IPS DF 6.9 (cell line): Measurements from ENCODE around the gene CLMN.

Experiments
- DNase-seq: peaks from one replicate; pipeline ENCODE4 v3.0.0-alpha.2; 2013; ENCODE audit warnings: low read depth, low spot score
- H3K27ac ChIP-seq: one replicate; pipeline ENCODE4 v1.5.1; 2013; ENCODE audit warnings: low read length, control low read depth
- H3K27me3 ChIP-seq: 2 replicates; pipeline ENCODE4 v1.6.1; 2013; ENCODE audit warnings: mild to moderate bottlenecking, low read length; ENCODE audit not compliant: control insufficient read depth, insufficient read depth
- H3K36me3 ChIP-seq: 2 replicates; pipeline ENCODE4 v1.6.1; 2013; ENCODE audit warnings: low read length; ENCODE audit not compliant: control insufficient read depth, insufficient read depth
- H3K4me1 ChIP-seq: 2 replicates; pipeline ENCODE4 v1.6.1; 2013; ENCODE audit warnings: low read length; ENCODE audit not compliant: control insufficient read depth, insufficient read depth
- H3K4me3 ChIP-seq: 2 replicates; pipeline ENCODE4 v1.5.1; 2013; ENCODE audit warnings: mild to moderate bottlenecking, low read length
- H3K9me3 ChIP-seq: 2 replicates; pipeline ENCODE4 v1.6.1; 2013; ENCODE audit warnings: low read length, inconsistent platforms; ENCODE audit not compliant: control insufficient read depth, insufficient read depth
- WGBS: extraction: QIAGEN DNeasy Blood & Tissue Kit; methylation state at CpG from one replicate; pipeline ENCODE4 v1.1.7; 2013; ENCODE audit warnings: mixed read lengths, missing lambda C conversion rate; ENCODE audit not compliant: insufficient read length, insufficient coverage; 5-methylcytosine and 5-hydroxymethylcytosine counted together

Gene CLMN

DNA sequence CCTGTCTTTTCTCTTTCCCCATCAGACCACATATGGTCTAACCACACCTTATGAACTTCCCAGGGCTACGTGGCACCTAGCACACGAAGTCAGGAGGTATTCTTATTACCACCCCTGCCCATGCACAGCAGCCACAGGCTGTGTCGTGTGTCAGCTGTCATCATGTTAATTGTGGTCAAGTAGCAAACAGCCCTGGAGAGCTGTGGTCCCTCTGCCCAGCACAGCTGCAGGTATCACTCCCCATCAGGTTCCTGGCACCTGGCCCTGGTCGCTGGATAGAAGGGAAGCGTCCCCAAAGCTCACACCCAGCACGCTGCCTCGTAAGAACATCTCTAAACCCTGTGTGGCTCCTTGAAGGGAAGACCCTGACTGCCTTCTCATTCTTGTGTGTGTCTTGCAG lies 45.4 kb downstream of the CLMN start:
- no peak for DNase-seq
- H3K36me3 ChIP-seq: no peaks in the 10 kb centered on the region
- no peaks in the 10 kb centered on the region for H3K27me3 ChIP-seq
- no peak overlapping the region for H3K27ac ChIP-seq
- WGBS: no CpG with 5 or more reads among the region's 7 CpGs
- no peak overlapping the region for H3K4me3 ChIP-seq
- no peaks in the 10 kb centered on the region for H3K9me3 ChIP-seq
- H3K4me1 ChIP-seq: peaks cover 2% of the 10 kb centered on the region

DNA sequence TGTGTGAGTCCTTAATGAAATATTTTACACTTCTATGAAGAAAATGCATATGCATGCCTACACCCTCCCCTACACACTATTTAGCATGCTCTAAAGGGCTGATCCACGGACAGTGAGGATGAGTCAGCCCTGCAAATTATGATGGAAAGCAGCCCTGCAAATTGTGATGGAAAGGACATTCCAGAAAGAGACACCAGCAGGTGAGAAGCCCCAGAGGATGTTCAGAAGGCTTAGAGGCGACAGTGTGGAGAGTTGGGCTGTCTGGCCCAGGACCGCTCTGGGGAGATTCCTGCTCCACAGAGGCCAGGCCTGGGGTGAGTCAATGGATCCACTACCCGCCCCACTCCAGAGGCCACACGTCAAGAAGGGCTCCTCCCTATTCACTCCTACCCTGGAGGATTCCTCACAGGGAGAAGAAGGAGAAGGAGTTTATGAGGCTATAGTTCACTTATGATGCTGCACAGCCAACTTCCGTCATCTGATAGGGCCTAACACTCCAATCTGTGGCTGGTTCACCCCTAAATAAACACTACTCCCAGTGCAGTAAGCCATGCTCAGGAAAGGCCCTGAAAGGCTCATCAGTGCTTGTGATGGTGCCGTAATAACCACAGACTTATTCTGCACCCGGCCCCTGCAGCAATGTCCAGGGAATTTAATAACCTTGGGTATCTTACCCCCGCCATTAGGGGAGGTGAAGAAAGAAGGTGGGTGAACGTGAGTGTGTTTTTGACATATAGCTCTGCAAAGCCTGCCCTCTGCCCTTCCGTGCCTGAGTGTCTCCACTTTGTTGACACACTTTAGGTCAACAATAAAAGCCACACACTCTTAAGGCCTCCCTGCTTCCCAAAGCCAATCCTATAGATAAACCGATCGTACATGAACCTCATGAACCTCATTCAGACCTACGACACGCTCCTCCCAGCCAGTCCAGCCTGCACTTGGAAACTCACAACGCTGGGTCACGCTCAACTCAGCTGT lies 46.4 kb downstream of the CLMN start:
- H3K4me1 ChIP-seq: peaks cover 2% of the 10 kb centered on the region
- no peak overlapping the region for H3K27ac ChIP-seq
- no peak for DNase-seq
- H3K9me3 ChIP-seq: no peaks in the 10 kb centered on the region
- H3K4me3 ChIP-seq: no peak overlapping the region
- no CpG with 5 or more reads among the region's 17 CpGs for WGBS
- no peaks in the 10 kb centered on the region for H3K36me3 ChIP-seq
- H3K27me3 ChIP-seq: no peaks in the 10 kb centered on the region

DNA sequence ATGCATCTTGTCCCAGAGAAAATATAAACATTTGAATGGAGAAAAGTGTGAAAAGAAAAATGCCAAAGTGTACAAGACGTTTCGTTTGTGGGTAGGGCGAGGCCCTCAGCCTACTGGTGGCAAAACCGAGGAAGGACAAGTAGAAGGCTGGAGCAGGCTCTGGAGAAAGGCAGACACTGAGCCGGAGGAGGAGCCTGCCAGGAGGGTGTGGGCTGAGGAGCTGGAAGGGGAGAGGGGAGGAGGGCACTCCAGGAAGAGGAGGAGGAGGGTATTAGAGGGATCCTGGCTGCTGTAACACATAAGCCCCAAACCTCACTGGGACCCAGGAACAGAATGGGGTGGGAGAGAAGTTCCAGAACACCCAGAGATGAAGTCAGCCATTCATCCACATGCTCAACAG lies 47.7 kb downstream of the CLMN start:
- Histone ChIP-seq H3K27ac (no peak overlapping the region), H3K27me3 (no peaks in the 10 kb centered on the region), H3K36me3 (no peaks in the 10 kb centered on the region), H3K4me3 (no peak overlapping the region), H3K9me3 (no peaks in the 10 kb centered on the region), H3K4me1 (peaks cover 2% of the 10 kb centered on the region)
- WGBS: no CpG with 5 or more reads among the region's 5 CpGs
- no peak for DNase-seq

DNA sequence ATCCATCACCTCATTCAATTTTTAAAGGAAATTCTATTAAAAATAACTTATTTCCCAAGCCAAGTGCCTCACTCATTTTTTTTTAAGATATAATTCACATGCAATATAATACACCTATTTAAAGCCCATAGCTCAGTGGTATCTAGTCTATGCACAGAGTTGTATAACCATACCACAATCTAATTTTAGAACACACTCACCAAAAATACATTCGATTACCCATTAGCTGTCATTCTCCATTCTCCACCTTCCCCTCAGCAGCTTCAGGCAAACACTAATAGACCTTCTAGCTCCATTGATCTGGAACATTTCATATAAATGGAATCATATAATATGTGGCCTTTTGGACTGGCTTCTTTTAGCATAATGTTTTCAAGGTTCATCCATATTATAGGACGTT lies 49.5 kb downstream of the CLMN start:
- no peaks in the 10 kb centered on the region for H3K27me3 ChIP-seq
- H3K36me3 ChIP-seq: no peaks in the 10 kb centered on the region
- no peak overlapping the region for H3K27ac ChIP-seq
- H3K4me1 ChIP-seq: peaks cover 2% of the 10 kb centered on the region
- no peak overlapping the region for H3K4me3 ChIP-seq
- WGBS: 100% methylated on average over 1 of the region's 2 CpGs
- H3K9me3 ChIP-seq: no peaks in the 10 kb centered on the region
- DNase-seq: no peak

DNA sequence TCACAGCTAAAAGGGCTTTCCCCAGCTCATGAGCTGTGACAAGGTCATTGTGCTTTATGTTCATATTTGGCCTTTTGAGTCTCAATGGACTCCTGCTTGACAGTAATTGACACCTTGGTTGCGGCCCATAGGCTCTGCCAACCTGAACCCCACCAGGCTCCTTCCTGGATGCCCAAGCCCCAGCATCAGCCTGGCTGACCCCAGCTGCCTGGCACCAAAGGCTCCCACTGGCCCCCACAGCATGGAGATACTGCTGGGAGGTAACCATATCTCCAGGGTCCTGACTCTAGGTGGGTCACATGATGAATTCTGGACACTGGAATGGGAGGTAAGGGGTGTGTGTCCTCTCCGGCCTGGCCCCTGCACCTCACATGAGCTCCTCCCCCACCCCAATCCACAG lies 50.2 kb downstream of the CLMN start:
- H3K4me1 ChIP-seq: peaks cover 2% of the 10 kb centered on the region
- H3K4me3 ChIP-seq: no peak overlapping the region
- DNase-seq: no peak
- H3K36me3 ChIP-seq: no peaks in the 10 kb centered on the region
- no CpG with 5 or more reads among the region's 2 CpGs for WGBS
- H3K27ac ChIP-seq: no peak overlapping the region
- no peaks in the 10 kb centered on the region for H3K27me3 ChIP-seq
- no peaks in the 10 kb centered on the region for H3K9me3 ChIP-seq

DNA sequence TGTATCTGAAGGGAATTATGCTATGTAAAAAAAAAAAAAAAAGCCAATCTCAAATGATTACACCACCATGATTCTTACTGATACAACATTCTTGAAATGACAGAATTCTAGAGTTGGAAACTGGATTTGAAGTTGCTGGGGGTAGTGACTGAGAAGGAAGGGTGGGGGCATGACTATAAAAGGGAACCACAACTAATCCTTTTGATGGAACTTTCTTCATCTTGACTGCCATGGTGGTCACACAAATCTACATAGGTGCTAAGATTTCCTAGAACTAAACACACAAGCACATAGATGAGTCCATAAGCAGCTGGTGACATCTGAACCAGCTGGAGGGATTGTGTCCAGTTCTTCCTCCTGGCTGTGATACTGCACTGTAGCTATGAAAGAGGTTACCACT lies 51.4 kb downstream of the CLMN start:
- Histone ChIP-seq H3K4me3 (no peak overlapping the region), H3K27me3 (no peaks in the 10 kb centered on the region), H3K4me1 (peaks cover 2% of the 10 kb centered on the region), H3K9me3 (no peaks in the 10 kb centered on the region), H3K36me3 (no peaks in the 10 kb centered on the region), H3K27ac (no peak overlapping the region)
- DNase-seq: no peak

DNA sequence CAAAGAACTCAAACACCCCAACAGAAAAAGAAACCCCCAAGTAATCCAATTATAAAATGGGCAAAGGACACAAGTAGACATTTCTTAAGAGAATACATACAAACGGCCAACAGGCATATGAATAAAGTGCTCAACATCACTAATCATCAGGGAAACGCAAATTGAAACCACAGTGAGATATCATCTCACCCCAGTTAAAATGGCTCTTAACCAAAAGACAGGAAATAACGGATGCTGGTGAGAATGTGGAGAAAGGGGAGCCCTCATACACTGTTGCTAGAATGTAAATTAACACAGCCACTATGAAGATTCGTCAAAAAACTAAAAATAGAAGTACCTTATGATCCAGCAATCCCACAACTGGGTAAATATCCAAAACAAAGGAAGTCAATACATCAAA lies 52.4 kb downstream of the CLMN start:
- WGBS: no CpG with 5 or more reads among the region's 4 CpGs
- no peak for DNase-seq
- Histone ChIP-seq H3K9me3 (no peaks in the 10 kb centered on the region), H3K4me3 (no peak overlapping the region), H3K27ac (no peak overlapping the region), H3K27me3 (no peaks in the 10 kb centered on the region), H3K36me3 (no peaks in the 10 kb centered on the region), H3K4me1 (no peaks in the 10 kb centered on the region; the same call in 1 of the 2 replicates)

DNA sequence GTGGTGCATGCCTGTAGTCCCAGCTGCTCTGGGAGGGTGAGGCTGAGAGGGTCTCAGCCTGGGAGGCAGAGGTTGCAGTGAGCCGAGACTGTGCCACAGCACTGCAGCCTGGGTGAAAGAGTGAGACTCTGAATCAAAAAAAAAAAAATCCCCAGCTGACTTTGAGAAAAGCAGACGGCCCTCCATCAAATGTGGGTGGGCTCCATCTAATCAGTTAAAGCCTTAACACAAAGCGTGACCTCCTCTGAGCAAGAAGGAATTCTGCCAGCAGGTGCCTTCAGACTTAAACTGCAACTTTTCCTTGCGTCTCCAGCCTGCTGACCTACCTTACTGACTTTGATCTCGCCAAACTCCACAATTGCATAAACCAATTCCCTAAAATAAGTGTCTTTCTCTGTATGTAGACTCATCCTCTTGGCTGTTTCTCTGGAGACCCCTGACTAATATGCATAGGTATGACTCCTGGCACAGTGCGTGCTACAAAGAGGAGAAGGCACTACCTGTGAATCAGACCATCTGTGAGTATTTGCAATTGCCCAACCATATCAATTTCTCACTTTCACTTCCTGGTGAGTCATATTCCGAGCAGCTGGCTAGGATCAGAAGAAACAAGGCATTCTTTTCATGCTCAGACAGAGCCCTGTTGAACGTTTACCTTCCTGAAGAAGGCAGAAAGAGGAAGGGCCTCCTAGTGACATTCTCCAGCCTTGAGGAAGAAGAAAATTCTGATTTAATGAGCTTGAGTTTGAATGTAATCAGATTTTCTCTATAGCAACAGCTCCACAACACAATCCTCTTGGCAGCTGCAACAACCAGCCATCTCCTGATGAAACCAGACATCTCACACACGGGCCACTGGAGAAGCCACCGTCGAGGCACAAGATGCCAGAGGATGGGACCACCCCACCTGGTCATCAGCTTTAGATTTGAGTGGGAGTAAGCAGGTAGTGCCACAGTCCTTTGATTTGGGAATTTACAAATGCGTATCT lies 54.3 kb downstream of the CLMN start:
- no peak overlapping the region for H3K27ac ChIP-seq
- no peaks in the 10 kb centered on the region for H3K4me1 ChIP-seq

DNA sequence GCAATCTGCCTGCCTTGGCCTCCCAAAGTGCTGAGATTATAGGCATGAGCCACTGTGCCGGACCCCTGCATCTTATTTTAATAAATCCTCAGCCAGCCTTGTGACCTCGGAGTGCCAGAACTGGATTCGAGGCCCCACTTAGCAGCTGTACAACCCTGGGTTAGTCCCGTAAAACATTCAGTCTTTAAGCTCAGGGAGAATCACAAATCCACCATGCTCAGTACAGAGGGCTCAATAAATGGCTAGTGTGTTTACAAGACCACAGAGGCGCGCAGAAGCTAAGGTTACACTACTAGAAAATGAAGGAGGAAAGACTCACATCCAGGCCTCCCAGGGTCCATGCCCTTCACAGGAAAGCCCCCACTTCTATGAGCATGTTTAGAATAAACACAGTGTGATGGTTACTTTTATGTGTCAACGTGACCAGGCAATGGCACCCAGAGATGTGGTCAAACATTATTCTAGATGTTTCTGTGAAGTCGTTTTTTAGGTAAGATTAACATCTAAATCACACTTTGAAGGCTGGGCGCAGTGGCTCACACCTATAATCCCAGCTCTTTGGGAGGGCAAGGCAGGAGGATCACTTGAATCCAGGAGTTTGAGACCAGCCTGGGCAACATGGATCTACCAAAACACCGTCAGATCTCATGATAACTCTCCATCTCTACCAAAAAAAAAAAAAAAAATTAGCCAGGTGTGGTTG lies 55.3 kb downstream of the CLMN start:
- Histone ChIP-seq H3K4me3 (no peak overlapping the region), H3K9me3 (no peaks in the 10 kb centered on the region), H3K27ac (no peak overlapping the region), H3K36me3 (no peaks in the 10 kb centered on the region), H3K4me1 (peaks cover 4% of the 10 kb centered on the region), H3K27me3 (no peaks in the 10 kb centered on the region)
- DNase-seq: no peak
- WGBS: no CpG with 5 or more reads among the region's 10 CpGs

More for the DNA sequence above, 54.3 kb downstream of the CLMN start:
- H3K9me3 ChIP-seq: no peaks in the 10 kb centered on the region
- H3K36me3 ChIP-seq: no peaks in the 10 kb centered on the region
- no peak overlapping the region for H3K4me3 ChIP-seq
- no CpG with 5 or more reads among the region's 12 CpGs for WGBS
- DNase-seq: no peak
- no peaks in the 10 kb centered on the region for H3K27me3 ChIP-seq
